ENCODE data around the gene KPNA1.
A peak's percentile ranks its signal among the peaks of the same experiment; 100 is the strongest.
"Not testable (repeated sequence)": the region's sequence is repeated elsewhere in the genome, so short reads cannot be mapped to it uniquely, and the experiment has no call there.

The KPNA1 gene

GRCh38 chr3:122469659-122470058, 45.1 kb downstream of the KPNA1 start:
- no peak for DNase-seq

- no peak for DNase-seq
Observed at GRCh38 chr3:122468896-122469533, 45.7 kb downstream of the KPNA1 start.

- no peak for DNase-seq
Observed at GRCh38 chr3:122466701-122467240, 48.0 kb downstream of the KPNA1 start.

- DNase-seq = no peak
Observed at GRCh38 chr3:122464659-122465058, 50.1 kb downstream of the KPNA1 start.

GRCh38 chr3:122462406-122462805, 52.3 kb downstream of the KPNA1 start:
- no peak for DNase-seq

GRCh38 chr3:122461806-122462205, 52.9 kb downstream of the KPNA1 start:
- DNase-seq = no peak

- DNase-seq = no peak
Observed at GRCh38 chr3:122458992-122459391, 55.7 kb downstream of the KPNA1 start.

- no peak for DNase-seq
Observed at GRCh38 chr3:122457706-122458105, 57.0 kb downstream of the KPNA1 start.

GRCh38 chr3:122456074-122456473, 58.7 kb downstream of the KPNA1 start:
- no peak for DNase-seq

GRCh38 chr3:122451371-122451770, 63.4 kb downstream of the KPNA1 start:
- no peak for DNase-seq

- not testable (repeated sequence) for DNase-seq
Observed at GRCh38 chr3:122448218-122448617, 66.5 kb downstream of the KPNA1 start.

- not testable (repeated sequence) for DNase-seq
Observed at GRCh38 chr3:122444491-122444887, 70.2 kb downstream of the KPNA1 start.

- peak; percentile 18 for DNase-seq
Observed at GRCh38 chr3:122443762-122444490, 70.8 kb downstream of the KPNA1 start.

- no peak for DNase-seq
Observed at GRCh38 chr3:122443090-122443489, 71.6 kb downstream of the KPNA1 start.

GRCh38 chr3:122435950-122436349, 78.8 kb downstream of the KPNA1 start:
- no peak for DNase-seq

GRCh38 chr3:122430371-122430770, 84.4 kb downstream of the KPNA1 start:
- no peak for DNase-seq

GRCh38 chr3:122427857-122428471, 86.8 kb downstream of the KPNA1 start:
- DNase-seq = no peak

GRCh38 chr3:122421836-122422235, 92.9 kb downstream of the KPNA1 start:
- DNase-seq = no peak

GRCh38 chr3:122421101-122421500, 93.6 kb downstream of the KPNA1 start:
- no peak for DNase-seq

- DNase-seq = no peak
Observed at GRCh38 chr3:122416966-122417365, 97.8 kb downstream of the KPNA1 start.

- DNase-seq = no peak
Observed at GRCh38 chr3:122415762-122416654, 98.7 kb downstream of the KPNA1 start, which contains the start of gene WDR5B. Gene WDR5B, minus strand, starts transcription at chr3:122416062. Its CDS starts 534 bp downstream, at chr3:122415528.

GRCh38 chr3:122415104-122415744, 99.5 kb downstream of the KPNA1 start:
- DNase-seq = no peak

All from NCI-H1048 (cell line).